GM18858 (cell line): ENCODE results near the gene SYVN1.
"Not testable (repeated sequence)": the region's sequence is repeated elsewhere in the genome, so short reads cannot be mapped to it uniquely, and the experiment has no call there.

Experiments used
- ATAC-seq: cut with Tn5 transposase; IDR thresholded peaks from one replicate; pipeline ENCODE4 v1.9.1; 2021; ENCODE audit not compliant: unreplicated experiment

Gene SYVN1

GRCh38 chr11:65151331-65151899 is 17.1 kb upstream of the SYVN1 start:
- ATAC-seq: no peak

GRCh38 chr11:65150509-65151299 is 16.4 kb upstream of the SYVN1 start:
- no peak for ATAC-seq

- ATAC-seq: not testable (repeated sequence)
These were observed 15.8 kb upstream of the SYVN1 start for GRCh38 chr11:65150131-65150508.

- ATAC-seq: no peak
These were observed 14.3 kb upstream of the SYVN1 start for GRCh38 chr11:65148657-65149056.

- ATAC-seq: no peak
These were observed 13.2 kb upstream of the SYVN1 start for GRCh38 chr11:65147352-65148075.

GRCh38 chr11:65141896-65142494 is 7.7 kb upstream of the SYVN1 start:
- no peak for ATAC-seq

- ATAC-seq: no peak
These were observed 2.3 kb upstream of the SYVN1 start for GRCh38 chr11:65136515-65137096.

GRCh38 chr11:65135633-65136145 is 1.4 kb upstream of the SYVN1 start:
- ATAC-seq: no peak

GRCh38 chr11:65134952-65135632 is 773 bp upstream of the SYVN1 start:
- peak; percentile 64 for ATAC-seq

GRCh38 chr11:65133724-65134123 is 595 bp downstream of the SYVN1 start:
- ATAC-seq: no peak

- ATAC-seq: no peak
These were observed 1.2 kb downstream of the SYVN1 start for GRCh38 chr11:65132988-65133700.

GRCh38 chr11:65132238-65132987 is 1.9 kb downstream of the SYVN1 start:
- ATAC-seq: no peak

GRCh38 chr11:65131895-65132237 is 2.5 kb downstream of the SYVN1 start:
- ATAC-seq: no peak

- ATAC-seq: no peak
These were observed 2.9 kb downstream of the SYVN1 start for GRCh38 chr11:65131417-65131776.

- no peak for ATAC-seq
These were observed 3.5 kb downstream of the SYVN1 start for GRCh38 chr11:65130631-65131416.

GRCh38 chr11:65129649-65130441 is 4.5 kb downstream of the SYVN1 start:
- ATAC-seq: no peak

GRCh38 chr11:65128182-65129145 is 5.9 kb downstream of the SYVN1 start:
- ATAC-seq: no peak
